Natural killer cell (primary cell): ENCODE data around the gene ABCB4. TPM values are rescaled to one million over a fixed set of nuclear protein-coding genes. Genes with fewer than 3 reads are reported as not detected.

Experiments
- ATAC-seq, 3 donors: fragments of 150-1000 bp in 2 of 3; fragments of 200-7000 bp in 1 of 3; cut with Tn5 transposase; 1 replicate in 1 of 3; 2 replicates in 2 of 3; pipeline ENCODE4 v1.10.0; 2021; ENCODE audit warnings: mild to moderate bottlenecking in 2 of 3, moderate library complexity in 2 of 3
- DNase-seq, 2 donors: peaks; one replicate each; pipeline versions ENCODE4 v3.0.0 to v3.0.0-alpha.2; 2013 to 2021; ENCODE audit warnings: mixed read lengths in 1 of 2
- H3K27ac ChIP-seq: one replicate; pipeline ENCODE4 v1.5.1; 2013; ENCODE audit warnings: mild to moderate bottlenecking, low read length
- H3K27me3 ChIP-seq: one replicate; pipeline ENCODE4 v1.6.1; 2013; ENCODE audit warnings: low read length; ENCODE audit not compliant: control insufficient read depth, insufficient read depth
- H3K36me3 ChIP-seq: one replicate; pipeline ENCODE4 v1.6.1; 2013; ENCODE audit warnings: low read length; ENCODE audit not compliant: control insufficient read depth, insufficient read depth
- H3K4me1 ChIP-seq: one replicate; pipeline ENCODE4 v1.6.1; 2013; ENCODE audit warnings: low read length; ENCODE audit not compliant: control insufficient read depth, insufficient read depth
- H3K4me3 ChIP-seq: one replicate; pipeline ENCODE4 v1.5.1; 2013; ENCODE audit warnings: low read length
- H3K9me3 ChIP-seq: one replicate; pipeline ENCODE4 v1.6.1; 2013; ENCODE audit warnings: low read length; ENCODE audit not compliant: control insufficient read depth, insufficient read depth
- H3K27ac Mint-ChIP-seq, 2 donors: one replicate each; pipeline ENCODE4 v1.8.0; 2022; ENCODE audit warnings: mild to moderate bottlenecking in 2 of 2, mixed read lengths in 2 of 2, moderate library complexity in 1 of 2
- H3K27me3 Mint-ChIP-seq, 2 donors: one replicate each; pipeline ENCODE4 v1.8.0; 2022; ENCODE audit warnings: low read depth in 2 of 2, mixed read lengths in 2 of 2
- H3K36me3 Mint-ChIP-seq: one replicate; pipeline ENCODE4 v1.8.0; 2022; ENCODE audit warnings: mixed read lengths
- H3K4me1 Mint-ChIP-seq, 2 donors: one replicate each; pipeline ENCODE4 v1.8.0; 2022; ENCODE audit warnings: mixed read lengths in 2 of 2
- H3K4me3 Mint-ChIP-seq: one replicate; pipeline ENCODE4 v1.8.0; 2022; ENCODE audit warnings: mild to moderate bottlenecking, moderate library complexity, mixed read lengths
- H3K9me3 Mint-ChIP-seq, 2 donors: one replicate each; pipeline ENCODE4 v1.8.0; 2022; ENCODE audit warnings: mixed read lengths in 2 of 2
- WGBS: methylation state at CpG from one replicate; pipeline ENCODE4 v1.1.7; 2013; ENCODE audit warnings: missing lambda C conversion rate; ENCODE audit not compliant: insufficient coverage; 5-methylcytosine and 5-hydroxymethylcytosine counted together
- intact Hi-C: fragments of 100-400 bp; cut with micrococcal nuclease; formaldehyde crosslinking; loops from one replicate; pipeline ENCODE4 v1.14.2; 2022
- total RNA-seq, 4 donors: library from RNA; stranded (reverse); fragments of 120-200 nt in 1 of 4; gene quantifications; one replicate each; pipeline versions ENCODE4 v1.2.3 to v1.2.4, GENCODE V29; 2013 to 2022
- TF ChIP-seq, protein P1 (sequence below): fragments of 200-600 bp; IDR thresholded peaks from one replicate; pipeline ENCODE4 v1.8.0; 2022; ENCODE audit warnings: antibody characterized with exemption

The ABCB4 gene
- total RNA-seq, 3 donors from 2014 or later (not counting 1 experiment from before 2014, with no cell fraction given) = 0.14 to 0.63 (median 0.50) TPM

DNA sequence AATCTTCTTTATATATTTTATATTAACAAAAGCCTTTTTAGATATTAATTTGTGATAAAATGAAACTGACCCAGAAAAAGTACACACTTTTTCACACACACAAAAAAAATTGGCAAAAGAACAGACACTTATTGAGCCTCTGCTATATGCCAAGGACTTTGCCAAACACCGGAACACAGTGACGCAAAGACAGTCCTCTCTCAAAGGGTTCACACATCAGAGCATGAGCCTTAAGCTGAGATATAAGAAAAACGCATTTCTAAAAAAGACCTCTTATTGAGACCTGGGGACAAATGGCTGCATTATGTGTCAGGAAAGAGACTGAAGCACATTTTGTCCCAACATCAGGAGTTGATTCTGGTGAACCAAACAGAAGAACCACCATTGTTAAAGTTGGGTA lies 24.0 kb upstream of the ABCB4 start:
- no peak overlapping the region for H3K4me3 Mint-ChIP-seq
- WGBS = 96% methylated on average over 3 of the region's 3 CpGs
- Histone ChIP-seq H3K36me3 (peaks cover 5% of the 10 kb centered on the region), H3K9me3 (no peaks in the 10 kb centered on the region), H3K27me3 (no peaks in the 10 kb centered on the region), H3K4me1 (no peaks in the 10 kb centered on the region), H3K4me3 (no peak overlapping the region), H3K27ac (no peak overlapping the region)
- peaks cover 0 to 4% of the 10 kb centered on the region in 2 donors for H3K4me1 Mint-ChIP-seq
- no peaks in the 10 kb centered on the region for H3K36me3 Mint-ChIP-seq
- H3K9me3 Mint-ChIP-seq = no peaks in the 10 kb centered on the region
- ATAC-seq = no peak
- peak overlapping the region in 1 of 2 donors; percentile 63 for H3K27ac Mint-ChIP-seq
- intact Hi-C loops = no loop called here
- no peak for DNase-seq
- TF ChIP-seq, protein P1, sequence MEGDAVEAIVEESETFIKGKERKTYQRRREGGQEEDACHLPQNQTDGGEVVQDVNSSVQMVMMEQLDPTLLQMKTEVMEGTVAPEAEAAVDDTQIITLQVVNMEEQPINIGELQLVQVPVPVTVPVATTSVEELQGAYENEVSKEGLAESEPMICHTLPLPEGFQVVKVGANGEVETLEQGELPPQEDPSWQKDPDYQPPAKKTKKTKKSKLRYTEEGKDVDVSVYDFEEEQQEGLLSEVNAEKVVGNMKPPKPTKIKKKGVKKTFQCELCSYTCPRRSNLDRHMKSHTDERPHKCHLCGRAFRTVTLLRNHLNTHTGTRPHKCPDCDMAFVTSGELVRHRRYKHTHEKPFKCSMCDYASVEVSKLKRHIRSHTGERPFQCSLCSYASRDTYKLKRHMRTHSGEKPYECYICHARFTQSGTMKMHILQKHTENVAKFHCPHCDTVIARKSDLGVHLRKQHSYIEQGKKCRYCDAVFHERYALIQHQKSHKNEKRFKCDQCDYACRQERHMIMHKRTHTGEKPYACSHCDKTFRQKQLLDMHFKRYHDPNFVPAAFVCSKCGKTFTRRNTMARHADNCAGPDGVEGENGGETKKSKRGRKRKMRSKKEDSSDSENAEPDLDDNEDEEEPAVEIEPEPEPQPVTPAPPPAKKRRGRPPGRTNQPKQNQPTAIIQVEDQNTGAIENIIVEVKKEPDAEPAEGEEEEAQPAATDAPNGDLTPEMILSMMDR = no peak
- H3K27me3 Mint-ChIP-seq = peaks cover 0 to 3% of the 10 kb centered on the region in 2 donors

GRCh38 chr7:87498893-87499292 lies 23.4 kb upstream of the ABCB4 start:
- TF ChIP-seq, protein P1 = no peak
- Histone ChIP-seq H3K9me3 (no peaks in the 10 kb centered on the region), H3K4me1 (no peaks in the 10 kb centered on the region), H3K4me3 (no peak overlapping the region), H3K27ac (no peak overlapping the region), H3K27me3 (no peaks in the 10 kb centered on the region), H3K36me3 (peaks cover 5% of the 10 kb centered on the region)
- intact Hi-C loops = no loop called here
- no CpG with 5 or more reads among the region's 1 CpG for WGBS
- Mint-ChIP-seq H3K9me3 (no peaks in the 10 kb centered on the region), H3K4me3 (no peak overlapping the region), H3K36me3 (no peaks in the 10 kb centered on the region), H3K27me3 (peaks cover 0 to 3% of the 10 kb centered on the region in 2 donors), H3K27ac (peak overlapping the region in 1 of 2 donors; percentile 63), H3K4me1 (peaks cover 0 to 4% of the 10 kb centered on the region in 2 donors)
- ATAC-seq (no peak), DNase-seq (no peak)

DNA sequence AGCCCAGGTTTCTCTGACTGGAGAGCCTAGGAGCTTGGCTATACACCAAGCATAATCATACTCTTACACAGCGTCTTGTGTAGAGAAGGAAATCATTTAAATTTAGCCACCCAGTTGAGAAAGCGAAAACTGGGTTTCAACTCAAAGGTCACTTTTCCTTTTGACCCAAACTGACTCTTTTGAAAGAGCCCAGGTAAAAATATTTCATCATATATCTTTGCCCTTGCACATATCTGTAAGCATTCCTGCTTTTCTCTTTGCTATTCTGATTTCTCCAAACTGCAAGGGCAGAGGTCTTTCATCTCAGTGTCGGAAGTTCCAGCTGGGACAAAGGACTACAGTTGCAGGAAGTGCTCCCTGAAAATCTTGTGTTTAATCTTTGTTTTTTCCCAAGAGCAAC lies 22.0 kb upstream of the ABCB4 start:
- no peaks in the 10 kb centered on the region for H3K4me1 ChIP-seq
- DNase-seq = no peak

More for the DNA sequence above, 22.0 kb upstream of the ABCB4 start:
- TF ChIP-seq, protein P1 = no peak
- no peak for ATAC-seq
- intact Hi-C loops = no loop called here
- Mint-ChIP-seq H3K4me3 (no peak overlapping the region), H3K27me3 (peaks cover 0 to 3% of the 10 kb centered on the region in 2 donors), H3K4me1 (peaks cover 0 to 4% of the 10 kb centered on the region in 2 donors), H3K36me3 (no peaks in the 10 kb centered on the region), H3K9me3 (no peaks in the 10 kb centered on the region), H3K27ac (no peak overlapping the region)
- no peak overlapping the region for H3K27ac ChIP-seq
- WGBS = 76% methylated on average over 3 of the region's 3 CpGs
- H3K27me3 ChIP-seq = no peaks in the 10 kb centered on the region
- no peaks in the 10 kb centered on the region for H3K36me3 ChIP-seq
- no peak overlapping the region for H3K4me3 ChIP-seq
- no peaks in the 10 kb centered on the region for H3K9me3 ChIP-seq
